ENCODE results near the gene PRSS53. TPM values are rescaled to one million over a fixed set of nuclear protein-coding genes. Genes with fewer than 3 reads are reported as not detected.
"Not testable (repeated sequence)": the region's sequence is repeated elsewhere in the genome, so short reads cannot be mapped to it uniquely, and the experiment has no call there.

The PRSS53 gene
- total RNA-seq: 1 to 10 TPM; 1.1 to 9.1 (median 2.6) TPM
- 1 to 10 TPM in 1 of 3 donors, not detected in 2; 2.0 TPM for polyA plus RNA-seq

DNA sequence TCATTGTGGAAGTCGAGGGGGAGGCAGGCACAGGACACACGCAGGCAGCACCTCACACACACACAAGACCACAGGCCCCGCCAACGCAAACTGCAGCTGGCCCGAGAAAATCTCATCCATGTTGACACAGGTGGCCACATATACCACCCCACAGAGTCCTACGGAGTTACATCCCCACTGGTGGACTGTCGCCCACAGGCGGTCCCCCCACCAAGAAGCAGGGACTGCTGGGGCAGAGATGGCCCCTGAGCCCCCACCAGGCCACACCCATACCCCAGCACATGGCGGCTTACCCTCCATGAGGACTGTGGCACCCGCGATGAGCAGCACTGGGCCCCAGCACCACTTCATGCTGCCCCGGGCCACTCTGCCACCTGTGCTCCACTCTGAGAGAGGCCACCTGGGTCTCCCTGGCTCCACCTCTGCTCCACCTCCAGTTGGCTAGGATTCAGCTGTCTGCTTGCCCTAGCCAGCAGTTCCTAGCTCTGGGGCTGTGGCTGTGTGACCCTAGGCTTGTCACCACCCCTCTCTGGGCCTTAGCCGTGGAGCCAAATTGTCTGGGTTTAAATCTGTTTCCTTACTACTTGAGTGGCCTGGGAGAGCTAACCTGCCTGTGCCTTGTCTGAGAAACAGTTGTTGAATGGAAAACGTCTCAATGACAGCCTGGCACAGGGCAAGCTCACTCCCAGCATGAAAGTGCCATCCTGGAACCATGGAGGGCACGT, at the start of gene PRSS53:
TSS of gene PRSS53 (minus strand) at position 485 of the 725 bp plus-strand sequence. CDS start at position 351, 134 bp downstream.
- Histone ChIP-seq H3K36me3 (peaks cover 7 to 64% (median 13%) of the 10 kb centered on the region in 4 donors), H3K27me3 (no peaks in the 10 kb centered on the region), H3K4me1 (peaks cover 0 to 12% (median 9%) of the 10 kb centered on the region in 4 donors), H3K9me3 (no peaks in the 10 kb centered on the region), H3K4me3 (no peak within 1 kb of the TSS), H3K27ac (no peak within 1 kb of the TSS)
- intact Hi-C loops (cut with DNase I): no loop called here
- DNase-seq: no peak
- WGBS, 2 donors: 77 to 88% methylated on average over 15 of the region's 15 CpGs
- no peak for TF ChIP-seq POLR2AphosphoS5 (IDR thresholded peaks at IDR 0.05)
- TF ChIP-seq POLR2A (IDR thresholded peaks at IDR 0.05): no peak
- TF ChIP-seq, protein P1, sequence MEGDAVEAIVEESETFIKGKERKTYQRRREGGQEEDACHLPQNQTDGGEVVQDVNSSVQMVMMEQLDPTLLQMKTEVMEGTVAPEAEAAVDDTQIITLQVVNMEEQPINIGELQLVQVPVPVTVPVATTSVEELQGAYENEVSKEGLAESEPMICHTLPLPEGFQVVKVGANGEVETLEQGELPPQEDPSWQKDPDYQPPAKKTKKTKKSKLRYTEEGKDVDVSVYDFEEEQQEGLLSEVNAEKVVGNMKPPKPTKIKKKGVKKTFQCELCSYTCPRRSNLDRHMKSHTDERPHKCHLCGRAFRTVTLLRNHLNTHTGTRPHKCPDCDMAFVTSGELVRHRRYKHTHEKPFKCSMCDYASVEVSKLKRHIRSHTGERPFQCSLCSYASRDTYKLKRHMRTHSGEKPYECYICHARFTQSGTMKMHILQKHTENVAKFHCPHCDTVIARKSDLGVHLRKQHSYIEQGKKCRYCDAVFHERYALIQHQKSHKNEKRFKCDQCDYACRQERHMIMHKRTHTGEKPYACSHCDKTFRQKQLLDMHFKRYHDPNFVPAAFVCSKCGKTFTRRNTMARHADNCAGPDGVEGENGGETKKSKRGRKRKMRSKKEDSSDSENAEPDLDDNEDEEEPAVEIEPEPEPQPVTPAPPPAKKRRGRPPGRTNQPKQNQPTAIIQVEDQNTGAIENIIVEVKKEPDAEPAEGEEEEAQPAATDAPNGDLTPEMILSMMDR (IDR thresholded peaks at IDR 0.05): no peak

DNA sequence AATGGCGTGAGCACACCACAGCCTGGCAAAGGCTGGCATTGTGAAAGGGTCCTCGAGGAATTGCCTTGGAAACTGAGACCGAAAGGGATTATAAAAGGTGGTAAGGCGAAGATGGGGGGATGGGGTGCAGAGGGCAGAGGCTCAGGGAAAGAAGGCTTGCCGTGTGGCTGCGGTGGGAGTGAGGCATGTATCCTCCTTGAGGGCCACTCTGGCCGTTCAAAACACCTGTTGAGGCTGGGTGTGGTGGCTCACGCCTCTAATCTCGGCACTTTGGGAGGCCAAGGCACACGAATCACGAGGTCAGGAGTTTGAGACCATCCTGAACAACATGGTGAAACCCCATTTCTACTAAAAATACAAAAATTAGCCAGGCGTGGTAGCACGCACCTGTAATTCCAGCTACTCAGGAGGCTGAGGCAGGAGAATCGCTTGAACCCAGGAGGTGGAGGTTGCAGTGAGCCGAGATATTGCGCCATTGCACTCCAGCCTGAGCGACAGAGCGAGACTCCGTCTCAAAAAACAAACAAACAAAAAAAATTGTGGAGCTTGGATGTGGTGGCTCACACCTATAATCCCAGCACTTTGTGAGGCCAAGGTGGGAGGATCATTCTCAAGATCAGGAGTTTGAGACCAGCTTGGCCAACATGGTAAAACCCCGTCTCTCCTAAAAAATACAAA, 48.2 kb upstream of the PRSS53 start:
- H3K36me3 ChIP-seq; H3K9me3 ChIP-seq; H3K4me3 ChIP-seq; DNase-seq; H3K27ac ChIP-seq; intact Hi-C loops (cut with DNase I): not testable (repeated sequence)
- Histone ChIP-seq H3K27me3 (peaks cover 5 to 22% (median 6%) of the 10 kb centered on the region in 3 donors), H3K4me1 (peaks cover 0 to 20% (median 13%) of the 10 kb centered on the region in 4 donors)
- WGBS, 2 donors: 72 to 91% methylated on average over 20 of the region's 20 CpGs

DNA sequence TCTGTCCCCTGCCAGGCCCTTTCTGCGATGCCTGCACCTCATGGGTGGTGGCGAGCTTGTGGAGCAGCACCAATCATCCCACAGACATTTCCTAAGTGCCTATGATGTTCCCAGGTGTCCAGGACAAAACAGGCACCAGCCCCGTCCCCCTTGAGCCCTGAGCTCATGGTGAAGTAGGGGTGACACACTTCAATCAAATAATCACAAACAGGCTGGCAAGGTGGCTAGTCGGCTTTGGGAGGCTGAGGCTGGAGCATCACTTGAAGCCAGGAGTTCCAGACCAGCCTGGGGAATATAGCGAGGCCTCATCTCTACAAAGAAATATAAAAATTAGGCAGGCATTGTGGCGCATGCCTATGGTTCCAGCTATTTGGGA, 47.5 kb upstream of the PRSS53 start:
- 70 to 84% methylated on average over 6 of the region's 6 CpGs for WGBS, 2 donors
- DNase-seq: no peak
- Histone ChIP-seq H3K27me3 (peaks cover 5 to 22% (median 6%) of the 10 kb centered on the region in 3 donors), H3K27ac (no peak overlapping the region), H3K9me3 (no peaks in the 10 kb centered on the region), H3K4me1 (peaks cover 0 to 13% (median 6%) of the 10 kb centered on the region in 4 donors), H3K36me3 (peaks cover 8 to 13% (median 12%) of the 10 kb centered on the region in 4 donors), H3K4me3 (no peak overlapping the region)
- intact Hi-C loops (cut with DNase I): no loop called here
- TF ChIP-seq, protein P1 (IDR thresholded peaks at IDR 0.05): no peak
- TF ChIP-seq POLR2A (IDR thresholded peaks at IDR 0.05): no peak
- no peak for TF ChIP-seq EP300 (IDR thresholded peaks at IDR 0.05)
- no peak for TF ChIP-seq POLR2AphosphoS5 (IDR thresholded peaks at IDR 0.05)

DNA sequence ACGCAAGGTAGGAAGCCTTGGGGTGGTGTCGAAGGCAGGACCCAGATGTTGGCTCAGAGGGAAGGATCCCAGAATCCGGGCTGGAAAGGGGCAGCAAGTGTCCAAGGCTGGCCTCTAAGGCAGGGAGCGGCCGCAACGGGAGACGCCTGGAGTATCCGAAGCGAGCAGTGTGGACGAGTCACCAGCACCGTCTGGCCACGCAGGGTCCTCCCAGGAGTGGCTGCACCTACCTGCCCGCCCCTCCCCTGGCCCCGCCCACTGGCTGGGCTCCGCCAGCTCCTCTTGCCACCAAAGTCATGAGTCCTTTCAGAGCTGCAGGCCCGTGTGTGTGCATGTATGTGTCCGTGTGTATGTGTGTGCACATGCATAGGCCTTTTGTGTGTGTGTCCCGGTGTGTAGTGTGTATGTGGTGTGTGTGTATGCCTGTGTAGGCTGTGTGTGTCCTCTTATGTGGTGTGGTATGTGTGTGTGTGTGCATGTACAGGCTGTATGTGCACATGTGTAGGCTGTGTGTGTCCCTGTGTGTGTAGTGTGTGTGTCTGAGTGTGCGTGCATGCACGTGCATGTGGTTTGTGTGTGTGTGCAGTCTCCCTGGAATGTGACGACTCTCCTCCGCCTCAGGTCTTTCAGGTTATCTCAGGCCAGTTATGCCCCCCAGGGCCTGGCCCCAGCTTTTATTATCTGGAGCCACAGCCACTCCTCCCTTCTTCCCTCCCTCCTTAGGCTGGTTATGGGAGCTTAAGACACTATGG, 47.0 kb upstream of the PRSS53 start, which contains the start of gene PRSS8:
TSS of gene PRSS8 (minus strand) at position 193 of the 752 bp plus-strand sequence. CDS start 229 bp downstream, outside the sequence.
- TF ChIP-seq, protein P1 (IDR thresholded peaks at IDR 0.05): no peak
- TF ChIP-seq EP300 (IDR thresholded peaks at IDR 0.05) (no peak), POLR2A (IDR thresholded peaks at IDR 0.05) (peak in 1 of 2 donors; percentile 79), POLR2AphosphoS5 (IDR thresholded peaks at IDR 0.05) (peak in 1 of 4 donors; percentile 61)
- Histone ChIP-seq H3K4me1 (peaks cover 0 to 8% (median 3%) of the 10 kb centered on the region in 4 donors), H3K9me3 (no peaks in the 10 kb centered on the region), H3K27me3 (peaks cover 5 to 22% (median 6%) of the 10 kb centered on the region in 3 donors), H3K27ac (peak within 1 kb of the TSS in 1 of 4 donors; percentile 7), H3K36me3 (peaks cover 14 to 18% (median 17%) of the 10 kb centered on the region in 4 donors), H3K4me3 (peak within 1 kb of the TSS in 1 of 4 donors; percentile 24)
- intact Hi-C loops (cut with DNase I): no loop called here
- no peak for DNase-seq
- WGBS, 2 donors: 15 to 59% methylated on average over 22 of the region's 22 CpGs

All from sigmoid colon (tissue), 7 donors.